G401 (cell line): ENCODE measurements around the gene WDFY3. TPM values are rescaled to one million over a fixed set of nuclear protein-coding genes. Genes with fewer than 3 reads are reported as not detected.

Experiments
- DNase-seq: peaks from one replicate; pipeline ENCODE4 v3.0.0-alpha.2; 2015; ENCODE audit warnings: low spot score
- in situ Hi-C: cut with HindIII; loops from 2 replicates; pipeline ENCODE4 v1.10.0; 2016; ENCODE audit warnings: low sequenced_read_pairs, mixed read lengths
- total RNA-seq: library from RNA; depleted of rRNA; stranded (reverse); fragments of >200 nt; shearing (Covaris generic); gene quantifications from 2 replicates; pipeline ENCODE4 v1.2.3, GENCODE V29; 2014

Gene WDFY3
- total RNA-seq, 1 experiment from 2014 or later = 38.0 TPM

GRCh38 chr4:84661191-84661939, 305.1 kb downstream of the WDFY3 start:
- in situ Hi-C loops = no loop called here
- DNase-seq = no peak

- in situ Hi-C loops = no loop called here
- DNase-seq = no peak
Observed at GRCh38 chr4:84660606-84661005, 305.9 kb downstream of the WDFY3 start.

- in situ Hi-C loops = no loop called here
Observed at GRCh38 chr4:84652478-84652877, 314.0 kb downstream of the WDFY3 start.

GRCh38 chr4:84651499-84651898, 315.0 kb downstream of the WDFY3 start:
- DNase-seq = no peak
- in situ Hi-C loops = no loop called here

More at GRCh38 chr4:84652478-84652877, 314.0 kb downstream of the WDFY3 start:
- DNase-seq = no peak

GRCh38 chr4:84648863-84649647, 317.4 kb downstream of the WDFY3 start:
- in situ Hi-C loops = no loop called here
- no peak for DNase-seq

GRCh38 chr4:84648178-84648577, 318.3 kb downstream of the WDFY3 start:
- DNase-seq = no peak
- in situ Hi-C loops = no loop called here

- DNase-seq = peak; percentile 41
- in situ Hi-C loops = no loop called here
Observed at GRCh38 chr4:84647312-84647884, 319.1 kb downstream of the WDFY3 start.

- in situ Hi-C loops = no loop called here
- DNase-seq = no peak
Observed at GRCh38 chr4:84644087-84644486, 322.4 kb downstream of the WDFY3 start.

GRCh38 chr4:84639145-84639544, 327.3 kb downstream of the WDFY3 start:
- no peak for DNase-seq
- in situ Hi-C loops = no loop called here

- no peak for DNase-seq
- in situ Hi-C loops = no loop called here
Observed at GRCh38 chr4:84638092-84638491, 328.4 kb downstream of the WDFY3 start.

GRCh38 chr4:84634961-84635360, 331.5 kb downstream of the WDFY3 start:
- DNase-seq = no peak
- in situ Hi-C loops = no loop called here

GRCh38 chr4:84632092-84632491, 334.4 kb downstream of the WDFY3 start:
- DNase-seq = no peak
- in situ Hi-C loops = no loop called here

GRCh38 chr4:84631573-84631972, 334.9 kb downstream of the WDFY3 start:
- DNase-seq = no peak

GRCh38 chr4:84626673-84627072, 339.8 kb downstream of the WDFY3 start:
- DNase-seq = no peak
- in situ Hi-C loops = no loop called here

More at GRCh38 chr4:84631573-84631972, 334.9 kb downstream of the WDFY3 start:
- in situ Hi-C loops = no loop called here

- DNase-seq = no peak
- in situ Hi-C loops = no loop called here
Observed at GRCh38 chr4:84623661-84624060, 342.8 kb downstream of the WDFY3 start.

GRCh38 chr4:84622959-84623358, 343.5 kb downstream of the WDFY3 start:
- DNase-seq = no peak
- in situ Hi-C loops = no loop called here
